Stimulated activated naive CD8-positive, alpha-beta T cell treated with anti-CD3 and anti-CD28 coated beads, Interleukin-15, Interleukin-2, amounts not matched to agents 100 U/mL and 50 U/mL, for 24 hours (primary cell): ENCODE results near the gene ACAP2.
"Not testable (repeated sequence)": the region's sequence is repeated elsewhere in the genome, so short reads cannot be mapped to it uniquely, and the experiment has no call there.

ENCODE experiments used
- ATAC-seq: fragments of 150-1000 bp; cut with Tn5 transposase; one replicate; pipeline ENCODE4 v1.10.0; 2021
- DNase-seq: peaks from one replicate; pipeline ENCODE4 v3.0.0; 2021

ACAP2 gene

GRCh38 chr3:195385526-195385925, 57.3 kb downstream of the ACAP2 start:
- no peak for ATAC-seq
- no peak for DNase-seq

- ATAC-seq (no peak), DNase-seq (no peak)
These were observed 57.9 kb downstream of the ACAP2 start for GRCh38 chr3:195384952-195385351.

- ATAC-seq (no peak), DNase-seq (no peak)
These were observed 70.6 kb downstream of the ACAP2 start for GRCh38 chr3:195372220-195372619.

GRCh38 chr3:195366200-195366925, 76.5 kb downstream of the ACAP2 start:
- DNase-seq (no peak), ATAC-seq (no peak)

- no peak for DNase-seq
These were observed 77.4 kb downstream of the ACAP2 start for GRCh38 chr3:195365371-195365770.

GRCh38 chr3:195357797-195358196, 85.0 kb downstream of the ACAP2 start:
- not testable (repeated sequence) for DNase-seq, ATAC-seq

More at GRCh38 chr3:195365371-195365770, 77.4 kb downstream of the ACAP2 start:
- no peak for ATAC-seq

- no peak for ATAC-seq
- no peak for DNase-seq
These were observed 86.4 kb downstream of the ACAP2 start for GRCh38 chr3:195356151-195357086.

- DNase-seq, ATAC-seq: not testable (repeated sequence)
These were observed 88.8 kb downstream of the ACAP2 start for GRCh38 chr3:195354009-195354408.

- ATAC-seq (no peak), DNase-seq (no peak)
These were observed 89.8 kb downstream of the ACAP2 start for GRCh38 chr3:195352895-195353488.

GRCh38 chr3:195348426-195349115, 94.2 kb downstream of the ACAP2 start:
- no peak for DNase-seq
- no peak for ATAC-seq

- peak; percentile 40 for ATAC-seq
- no peak for DNase-seq
These were observed 105.1 kb downstream of the ACAP2 start for GRCh38 chr3:195337747-195338146.

- DNase-seq, result no peak
- no peak for ATAC-seq
These were observed 107.9 kb downstream of the ACAP2 start for GRCh38 chr3:195334967-195335366.

GRCh38 chr3:195319060-195319459, 123.8 kb downstream of the ACAP2 start:
- ATAC-seq (no peak), DNase-seq (no peak)

GRCh38 chr3:195312714-195313113, 130.1 kb downstream of the ACAP2 start:
- ATAC-seq, result no peak
- no peak for DNase-seq

GRCh38 chr3:195307711-195308110, 135.1 kb downstream of the ACAP2 start:
- DNase-seq, result no peak

GRCh38 chr3:195306369-195306768, 136.5 kb downstream of the ACAP2 start:
- DNase-seq (no peak), ATAC-seq (no peak)

More at GRCh38 chr3:195307711-195308110, 135.1 kb downstream of the ACAP2 start:
- no peak for ATAC-seq

GRCh38 chr3:195302431-195302830, 140.4 kb downstream of the ACAP2 start:
- no peak for ATAC-seq
- DNase-seq, result no peak

GRCh38 chr3:195297446-195297845, 145.4 kb downstream of the ACAP2 start:
- ATAC-seq (no peak), DNase-seq (no peak)

- DNase-seq, result no peak
- no peak for ATAC-seq
These were observed 146.2 kb downstream of the ACAP2 start for GRCh38 chr3:195296662-195297061.

- DNase-seq, result no peak
These were observed 151.7 kb downstream of the ACAP2 start for GRCh38 chr3:195291121-195291520.

GRCh38 chr3:195290643-195291042, 152.2 kb downstream of the ACAP2 start:
- not testable (repeated sequence) for DNase-seq

More at GRCh38 chr3:195291121-195291520, 151.7 kb downstream of the ACAP2 start:
- ATAC-seq, result no peak

More at GRCh38 chr3:195290643-195291042, 152.2 kb downstream of the ACAP2 start:
- not testable (repeated sequence) for ATAC-seq
